ENCODE results near the gene PPARA.
"Not testable (repeated sequence)": the region's sequence is repeated elsewhere in the genome, so short reads cannot be mapped to it uniquely, and the experiment has no call there.

The PPARA gene

GRCh38 chr22:46127556-46127955, 22.8 kb upstream of the PPARA start:
- no peak for DNase-seq (ENCODE audit: low spot score)

GRCh38 chr22:46128606-46129005, 21.7 kb upstream of the PPARA start:
- no peak for DNase-seq (ENCODE audit: low spot score)

- no peak for DNase-seq (ENCODE audit: low spot score)
These were observed 20.8 kb upstream of the PPARA start for GRCh38 chr22:46129390-46130041.

DNA sequence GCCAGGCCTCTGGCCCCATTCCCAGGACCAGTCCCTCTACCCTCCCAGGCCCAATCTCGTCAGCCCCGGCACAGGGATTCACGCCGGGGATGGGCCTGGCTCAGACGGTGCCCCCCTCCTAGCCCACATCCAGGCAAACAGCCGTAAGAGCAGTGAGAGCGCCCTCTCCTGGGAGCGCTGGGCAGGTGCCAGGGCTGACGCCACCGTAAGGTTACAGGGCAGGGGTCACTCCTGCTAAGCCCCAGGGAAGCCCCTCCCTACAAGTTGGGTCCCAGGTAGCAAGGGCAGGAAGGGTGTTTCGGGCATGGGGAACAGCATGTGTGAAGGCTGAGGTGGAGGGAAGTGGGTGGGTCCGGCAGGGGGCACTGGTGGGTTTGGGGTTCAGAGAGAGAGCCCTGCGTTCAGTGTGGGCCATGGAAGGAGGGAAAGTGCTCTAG, 19.2 kb upstream of the PPARA start:
- DNase-seq (ENCODE audit: low spot score) = no peak

- not testable (repeated sequence) for DNase-seq (ENCODE audit: low spot score)
These were observed 18.0 kb upstream of the PPARA start for GRCh38 chr22:46132193-46132829.

GRCh38 chr22:46132830-46133587, 17.3 kb upstream of the PPARA start:
- DNase-seq (ENCODE audit: low spot score) = no peak

- no peak for DNase-seq (ENCODE audit: low spot score)
These were observed 16.8 kb upstream of the PPARA start for GRCh38 chr22:46133588-46133855.

- DNase-seq (ENCODE audit: low spot score) = no peak
These were observed 16.1 kb upstream of the PPARA start for GRCh38 chr22:46134111-46134705.

DNA sequence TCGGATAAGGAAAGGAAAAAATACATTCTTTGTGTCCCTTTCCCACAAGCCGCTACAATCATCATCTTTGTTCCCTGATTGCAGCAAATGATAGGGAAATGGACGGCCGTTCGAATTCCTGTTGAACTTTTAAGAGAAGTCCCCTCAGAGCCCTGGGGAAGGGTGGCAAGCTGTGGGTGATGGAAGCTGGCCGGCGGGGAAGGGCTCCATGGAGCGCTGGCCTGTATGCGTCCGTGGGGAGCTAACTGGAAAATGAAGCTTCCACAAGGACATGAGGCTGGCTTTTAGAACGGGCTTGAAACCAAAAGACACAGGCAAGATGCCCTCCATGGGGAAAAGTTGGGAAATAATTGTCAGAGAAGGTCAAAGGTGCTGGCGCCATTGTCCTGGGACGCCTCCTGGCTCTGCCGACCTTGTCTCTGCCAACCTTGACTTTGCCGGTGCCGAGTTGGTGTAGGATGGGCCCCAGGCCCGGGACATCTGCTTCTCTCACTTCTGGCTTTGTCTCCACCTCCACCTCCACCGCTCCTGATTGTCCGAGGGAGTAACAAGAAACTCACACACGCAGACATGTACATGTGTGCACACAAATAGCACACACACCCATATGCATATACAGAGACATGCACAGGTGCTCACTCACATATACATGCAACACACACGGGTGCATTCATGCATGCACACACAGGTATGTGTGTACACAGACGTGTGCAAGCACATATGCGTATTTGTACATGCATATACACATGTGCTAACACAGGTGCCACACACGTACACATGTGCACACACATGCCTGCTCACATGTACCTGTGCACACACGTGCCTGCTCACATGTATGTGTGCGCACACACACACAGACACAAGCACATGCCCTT, 14.5 kb upstream of the PPARA start:
- no peak for DNase-seq (ENCODE audit: low spot score)

- DNase-seq (ENCODE audit: low spot score) = no peak
These were observed 13.7 kb upstream of the PPARA start for GRCh38 chr22:46136486-46137217.

DNA sequence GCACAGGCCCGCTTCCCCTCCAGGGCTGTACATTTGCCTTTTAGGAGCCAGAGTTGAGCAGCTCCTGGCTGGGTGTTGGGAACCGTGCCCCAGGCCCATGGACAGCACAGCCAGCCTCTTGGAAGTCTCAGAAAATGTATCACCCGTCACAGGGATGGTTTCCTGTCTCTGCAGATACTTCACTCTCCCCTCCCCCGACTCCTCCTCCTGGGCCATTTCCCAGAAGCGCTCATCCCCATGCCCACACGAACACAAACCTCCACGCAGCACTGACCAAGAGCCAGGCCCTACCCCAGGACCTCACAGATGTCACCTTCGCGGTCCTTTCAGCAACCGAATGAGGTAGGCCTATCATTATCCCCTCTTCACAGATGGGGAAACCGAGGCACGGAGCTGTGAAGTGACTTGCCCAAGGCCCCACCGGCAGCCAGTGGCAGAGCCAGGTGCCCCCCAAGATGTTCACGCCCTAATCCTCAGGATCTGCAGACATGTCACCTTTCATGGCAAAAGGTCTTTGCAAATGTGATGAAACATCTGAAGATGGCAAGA, 13.0 kb upstream of the PPARA start:
- no peak for DNase-seq (ENCODE audit: low spot score)

DNA sequence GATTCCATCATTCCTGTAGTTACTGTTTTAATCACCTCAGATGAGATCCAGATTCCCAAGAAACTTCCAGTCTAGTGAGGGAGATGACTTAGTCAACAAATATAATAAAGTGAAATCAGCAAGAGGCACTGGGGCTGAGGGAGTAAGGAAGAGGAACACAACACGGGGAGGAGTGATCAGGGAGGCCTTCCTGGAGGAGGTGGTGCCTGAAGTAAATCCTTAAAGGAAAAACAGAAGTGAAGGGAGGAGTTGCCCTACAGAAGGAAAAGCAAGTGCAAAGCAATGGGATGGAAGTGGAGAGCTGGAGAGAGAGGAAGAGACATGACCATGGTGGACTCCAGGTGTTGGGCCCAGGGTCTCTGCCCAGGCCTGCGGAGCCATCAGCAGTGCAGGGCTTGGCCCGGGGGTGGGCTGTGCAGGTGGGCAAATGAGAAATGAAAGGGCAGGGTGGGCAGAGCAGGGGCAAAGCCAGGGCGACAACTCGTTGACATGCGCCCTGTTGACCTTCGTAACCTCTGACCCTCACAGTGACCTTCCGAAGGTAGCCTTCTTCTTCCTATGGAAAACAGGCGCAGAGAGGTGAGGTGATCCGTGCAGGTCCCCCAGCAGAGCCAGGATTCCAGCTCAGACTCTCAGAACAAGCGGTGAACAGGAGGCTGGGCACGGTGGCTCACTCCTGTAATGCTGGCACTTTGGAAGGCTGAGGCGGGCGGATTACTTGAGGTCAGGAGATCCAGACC, 12.1 kb upstream of the PPARA start:
- DNase-seq (ENCODE audit: low spot score) = no peak

DNA sequence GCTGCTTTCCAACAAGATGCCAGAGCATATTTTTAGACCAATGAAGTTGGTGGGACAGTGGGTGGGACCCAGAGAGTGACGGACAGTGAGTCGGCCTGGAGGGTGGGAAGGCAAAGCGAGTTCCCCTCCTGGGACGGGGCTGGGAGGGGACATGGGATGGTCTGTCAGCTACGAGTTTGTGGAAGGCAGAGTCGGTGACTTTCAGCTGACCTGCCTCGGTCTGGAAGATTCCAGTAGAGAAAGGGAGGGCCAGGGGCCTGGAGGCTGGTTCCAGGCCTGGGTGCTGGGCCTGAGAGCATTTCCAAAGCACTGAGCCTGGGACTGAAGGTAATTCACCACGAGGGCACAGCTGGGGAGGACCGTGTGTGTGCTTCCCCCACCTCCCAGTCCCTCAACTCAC, 10.9 kb upstream of the PPARA start:
- not testable (repeated sequence) for DNase-seq (ENCODE audit: low spot score)

DNA sequence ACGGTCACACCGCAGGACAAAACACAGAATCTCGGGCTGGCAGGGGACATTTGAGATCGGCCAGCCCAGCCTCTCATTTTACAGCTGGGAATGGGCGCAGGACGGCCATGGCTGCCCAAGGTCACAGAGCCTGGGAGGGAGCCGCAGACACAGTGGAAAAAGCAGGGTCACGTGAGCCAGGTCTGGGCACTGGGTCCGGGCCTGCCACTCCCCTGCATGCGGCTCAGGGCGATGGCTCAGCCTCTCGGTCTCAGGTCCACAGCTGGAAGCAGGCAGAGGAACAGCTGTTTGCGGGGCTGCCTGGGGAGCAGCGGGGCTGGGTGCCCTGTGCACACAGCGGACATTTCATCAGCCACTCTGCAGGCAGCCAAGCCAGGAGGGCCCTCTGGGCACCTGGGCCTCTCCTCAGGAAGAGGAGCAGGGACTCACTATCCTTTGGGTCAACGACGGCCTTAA, 10.4 kb upstream of the PPARA start:
- DNase-seq (ENCODE audit: low spot score) = no peak

- DNase-seq (ENCODE audit: low spot score) = no peak
These were observed 9.1 kb upstream of the PPARA start for GRCh38 chr22:46140989-46141928.

- DNase-seq (ENCODE audit: low spot score) = no peak
These were observed 7.5 kb upstream of the PPARA start for GRCh38 chr22:46142548-46143490.

GRCh38 chr22:46143491-46144147, 6.7 kb upstream of the PPARA start:
- no peak for DNase-seq (ENCODE audit: low spot score)
